MM.1S (cell line): ENCODE results near the gene PRRC1.

Source experiments
- CTCF ChIP-seq: fragments of 300-600 bp; sonication (generic); IDR thresholded peaks from 2 replicates; pipeline ENCODE4 v1.5.1; 2016; ENCODE audit warnings: antibody characterized with exemption, low read length, mixed read lengths
- EZH2 ChIP-seq: fragments of 300-600 bp; sonication (generic); optimal IDR thresholded peaks from 2 replicates; pipeline ENCODE3; 2017; ENCODE audit warnings: low read depth, mild to moderate bottlenecking, antibody characterized with exemption, low read length, mixed read lengths
- EZH2phosphoT487 ChIP-seq: fragments of 300-600 bp; sonication (generic); IDR thresholded peaks from 2 replicates; pipeline ENCODE4 v1.6.1; 2018; ENCODE audit warnings: antibody characterized with exemption, low read length

GRCh38 chr5:127571314-127572131, 54.1 kb downstream of the PRRC1 start:
- TF ChIP-seq CTCF: no peak
- no peak for TF ChIP-seq EZH2
- no peak for TF ChIP-seq EZH2phosphoT487
